ENCODE data around the gene HGFAC.

- TF ChIP-seq CTCF (IDR thresholded peaks at IDR 0.05) (no peak), POLR2A (IDR thresholded peaks at IDR 0.05; ENCODE audit: low read depth) (no peak), POLR2AphosphoS5 (IDR thresholded peaks at IDR 0.05) (no peak)
Observed at GRCh38 chr4:3471098-3471760, 29.5 kb downstream of the HGFAC start.
